ENCODE data around the gene HLCS. TPM values are rescaled to one million over a fixed set of nuclear protein-coding genes. Genes with fewer than 3 reads are reported as not detected.

Gene HLCS
- total and polyA plus RNA-seq, 2 of the 4 experiments (the other 2 are of a cell fraction), result 10.6 to 21.0 TPM

- H2BK120ac ChIP-seq (ENCODE audit: low read depth, low read length), result no peak overlapping the region
- no peak overlapping the region for H3K56ac ChIP-seq (ENCODE audit: extremely low read depth, insufficient read depth, low read length)
- ATAC-seq (ENCODE audit: low read depth) (no peak), DNase-seq (no peak)
- no peak overlapping the region for H2BK15ac ChIP-seq (ENCODE audit: low read depth, low read length)
- ChIA-PET CTCF (no interaction called here), POLR2A (ENCODE audit: unreplicated experiment) (no interaction called here)
- no peak overlapping the region for H2AFZ ChIP-seq (replicated peaks; ENCODE audit: low read length, poor library complexity)
- H3K36me3 ChIP-seq (ENCODE audit: control insufficient read depth, insufficient read depth, low read length), result no peaks in the 10 kb centered on the region
- H3K9me3 ChIP-seq (ENCODE audit: control insufficient read depth, insufficient read depth, low read length), result no peaks in the 10 kb centered on the region
- H3K18ac ChIP-seq (ENCODE audit: low read depth, low read length), result no peak overlapping the region
- dilution Hi-C loops (cut with HindIII; ENCODE audit: low sequenced_read_pairs, unreplicated experiment) (no loop called here), intact Hi-C loops (cut with micrococcal nuclease) (no loop called here), in situ Hi-C loops (cut with MboI; ENCODE audit: low sequenced_read_pairs) (no loop called here)
- H3K4me3 ChIP-seq (ENCODE audit: insufficient read depth, low read depth, low read length), result no peak overlapping the region
- no peak overlapping the region for H4K8ac ChIP-seq (ENCODE audit: low read depth in 2 of 2, low read length in 2 of 2)
- no peak overlapping the region for H2AK5ac ChIP-seq (ENCODE audit: low read depth, low read length)
- no peak overlapping the region for H3K27ac ChIP-seq (ENCODE audit: insufficient read depth, low read length)
- no peak overlapping the region for H3K14ac ChIP-seq (replicated peaks; ENCODE audit: low read depth, low read length)
- H3K4me2 ChIP-seq (ENCODE audit: low read depth, low read length), result no peak overlapping the region
- no peak overlapping the region for H3K4ac ChIP-seq (ENCODE audit: low read depth, low read length)
- no peaks in the 10 kb centered on the region for H4K20me1 ChIP-seq (ENCODE audit: insufficient read depth, low read length)
- no peak overlapping the region for H4K5ac ChIP-seq (ENCODE audit: low read depth, low read length)
- WGBS, 2 experiments (ENCODE audit: extremely low coverage in 2 of 2, insufficient read length in 1 of 2), result 83% methylated on average over 6 of the region's 13 CpGs; no CpG with 5 or more reads in 1 of the 2 experiments
- H4K91ac ChIP-seq (ENCODE audit: insufficient read depth, low read depth, low read length), result no peak overlapping the region
- no peaks in the 10 kb centered on the region for H3K27me3 ChIP-seq (ENCODE audit: control insufficient read depth, insufficient read depth, low read length)
- no TSS peak for BruUV-seq (replicated peaks)
- H3K79me1 ChIP-seq (ENCODE audit: low read depth in 1 of 2, low read length in 2 of 2), result peaks cover 0 to 29% of the 10 kb centered on the region in 2 experiments; a peak in 2 of 4 replicates
- H3K9ac ChIP-seq (ENCODE audit: low read depth, low read length), result no peak overlapping the region
- H2AK9ac ChIP-seq (replicated peaks; ENCODE audit: low read depth, low read length, poor library complexity), result no peak overlapping the region
- no peak overlapping the region for H2BK20ac ChIP-seq (ENCODE audit: low read depth, low read length)
- no peak for TF ChIP-seq FOS (IDR thresholded peaks at IDR 0.05; ENCODE audit: low read depth, low read length)
- TF ChIP-seq RFX5 (IDR thresholded peaks at IDR 0.05; ENCODE audit: low read depth, low read length), result no peak
- TF ChIP-seq USF2 (IDR thresholded peaks at IDR 0.05; ENCODE audit: low read depth, low read length), result no peak
- TF ChIP-seq BHLHE40 (IDR thresholded peaks at IDR 0.05; ENCODE audit: low read depth, low read length), result no peak
- no peak for TF ChIP-seq CEBPB (IDR thresholded peaks at IDR 0.05; ENCODE audit: low read depth, low read length)
- TF ChIP-seq RAD21 (IDR thresholded peaks at IDR 0.05; ENCODE audit: low read length), result no peak
- no peak for TF ChIP-seq CTCF (conservative IDR thresholded peaks at IDR 0.05; ENCODE audit: low read depth, low read length)
- TF ChIP-seq CHD1 (IDR thresholded peaks at IDR 0.05; ENCODE audit: low read depth, low read length), result no peak
- no peak for TF ChIP-seq MAZ (IDR thresholded peaks at IDR 0.05; ENCODE audit: borderline replicate concordance, low read depth, low read length)
- TF ChIP-seq SMC3 (IDR thresholded peaks at IDR 0.05; ENCODE audit: low read depth, low read length), result no peak
- no peak for TF ChIP-seq RCOR1 (IDR thresholded peaks at IDR 0.05; ENCODE audit: insufficient replicate concordance, low read length)
- TF ChIP-seq ELK1 (IDR thresholded peaks at IDR 0.05; ENCODE audit: borderline replicate concordance, low read depth, low read length), result no peak
- no peak for TF ChIP-seq NFE2L2 (IDR thresholded peaks at IDR 0.05; ENCODE audit: low read depth, low read length)
- TF ChIP-seq MXI1 (IDR thresholded peaks at IDR 0.05; ENCODE audit: borderline replicate concordance, low read depth, low read length), result no peak
- TF ChIP-seq POLR2A (IDR thresholded peaks at IDR 0.05; ENCODE audit: low read depth, low read length), result no peak
- no peak for TF ChIP-seq MAFK (IDR thresholded peaks at IDR 0.05; ENCODE audit: low read depth, low read length)
- peaks cover 11% of the 10 kb centered on the region for H3K4me1 ChIP-seq (ENCODE audit: control insufficient read depth, insufficient read depth, low read length)
- no peak overlapping the region for H2BK5ac ChIP-seq (ENCODE audit: low read depth, low read length, poor library complexity, severe bottlenecking)
- peaks cover 24% of the 10 kb centered on the region for H3K9me1 ChIP-seq (ENCODE audit: insufficient read depth, low read length)
- H3K23ac ChIP-seq (ENCODE audit: low read depth, low read length), result no peak overlapping the region
Measured at GRCh38 chr21:36803816-36804439, 162.5 kb downstream of the HLCS start.

Measured in IMR-90 (cell line).